Measurements from ENCODE around the gene DGKB.

The DGKB gene

GRCh38 chr7:14438366-14438765 is 464.2 kb downstream of the DGKB start:
- DNase-seq = no peak

DNA sequence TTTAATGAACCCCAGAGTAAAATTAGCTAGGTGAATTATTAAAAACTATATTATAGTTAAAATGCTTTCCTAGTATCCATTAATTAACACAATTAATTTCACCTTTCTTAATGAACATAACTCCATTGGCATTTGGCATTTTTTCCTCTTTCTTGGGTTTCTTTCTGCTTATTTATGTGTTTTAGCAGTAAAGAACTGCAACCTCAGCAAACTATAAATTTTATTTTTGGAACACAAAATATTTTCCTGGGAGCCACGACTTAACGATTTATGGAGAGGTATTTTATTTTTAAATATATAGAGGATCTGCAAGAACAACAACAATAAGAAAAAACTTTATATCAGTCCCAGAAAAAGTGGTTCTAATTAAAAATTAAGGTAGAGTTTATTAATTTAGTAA is 465.7 kb downstream of the DGKB start:
- no peak for DNase-seq

- no peak for DNase-seq
Observed at GRCh38 chr7:14432924-14433323, 469.6 kb downstream of the DGKB start.

DNA sequence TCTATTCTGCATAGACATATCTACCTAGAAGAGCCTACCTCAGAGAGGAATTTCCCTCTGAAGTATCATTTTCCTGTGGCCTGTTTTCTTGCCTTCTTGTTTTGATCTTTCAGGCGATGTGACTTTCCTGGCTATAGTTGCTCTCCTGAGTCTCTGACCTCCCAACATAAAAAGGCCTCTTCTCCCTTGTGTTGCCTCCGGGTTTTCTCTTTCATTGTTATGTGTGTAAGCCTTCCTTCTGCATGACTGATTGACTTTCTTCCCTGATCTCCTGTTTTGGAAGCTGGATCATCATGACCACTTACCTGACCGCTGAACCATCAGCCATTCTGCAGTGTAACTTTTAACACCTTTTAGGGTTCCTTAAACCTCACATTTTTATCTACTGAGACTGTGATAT is 471.6 kb downstream of the DGKB start:
- no peak for DNase-seq

DNA sequence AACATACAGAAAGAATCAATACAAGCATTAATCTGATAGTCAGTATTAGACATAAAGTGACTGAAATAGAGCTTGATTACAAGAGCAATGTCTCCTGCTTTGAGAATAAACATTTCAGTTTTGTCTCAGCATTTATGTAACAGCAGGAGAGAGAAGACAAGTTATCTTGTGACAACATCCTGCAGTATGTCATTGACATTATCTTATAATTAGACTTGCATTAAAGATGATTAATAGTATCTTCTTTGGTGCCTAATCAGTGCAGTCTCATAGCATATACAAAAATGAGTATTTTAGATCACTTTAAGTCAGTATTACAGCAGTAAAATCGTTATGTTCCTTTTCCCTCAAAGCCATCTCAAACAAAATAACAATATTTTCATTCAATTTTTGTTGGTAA is 477.0 kb downstream of the DGKB start:
- DNase-seq = no peak

DNA sequence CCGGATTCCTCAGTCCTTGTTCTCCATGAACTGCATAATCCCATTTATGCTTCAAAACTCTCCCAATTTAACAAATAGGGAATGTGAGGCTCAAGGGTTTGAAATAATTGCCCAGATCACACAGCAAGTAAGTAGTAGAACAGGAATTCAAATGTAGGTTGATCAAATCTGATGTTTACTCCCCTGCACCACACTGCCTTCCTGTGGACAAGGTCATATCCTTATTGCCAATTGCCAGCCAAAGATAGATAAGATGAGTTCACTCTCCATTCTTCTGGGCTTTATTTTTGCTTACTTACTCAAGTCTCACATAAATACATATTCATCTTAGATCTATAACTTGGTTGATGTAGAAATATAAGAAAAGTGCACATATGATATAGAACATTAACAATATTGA is 477.9 kb downstream of the DGKB start:
- DNase-seq = no peak

DNA sequence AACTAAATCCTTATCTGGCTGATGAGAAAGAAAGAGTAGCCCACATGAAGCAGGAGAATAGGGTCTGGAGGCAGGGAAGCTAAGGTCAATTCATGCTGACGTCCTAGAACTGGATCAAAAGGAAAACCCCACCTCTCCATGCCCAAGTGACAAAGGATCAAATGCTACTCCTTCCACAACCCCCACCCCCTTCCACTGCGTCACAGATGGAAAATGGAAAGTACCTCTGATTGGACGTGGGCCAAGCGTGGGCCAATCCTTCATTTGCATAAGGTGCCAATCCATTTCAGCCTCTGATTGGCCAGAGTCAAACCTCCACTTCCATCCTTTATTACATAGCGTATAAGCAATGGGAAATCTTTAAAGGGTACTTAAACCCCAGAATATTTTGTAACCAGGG is 481.8 kb downstream of the DGKB start:
- DNase-seq = no peak

DNA sequence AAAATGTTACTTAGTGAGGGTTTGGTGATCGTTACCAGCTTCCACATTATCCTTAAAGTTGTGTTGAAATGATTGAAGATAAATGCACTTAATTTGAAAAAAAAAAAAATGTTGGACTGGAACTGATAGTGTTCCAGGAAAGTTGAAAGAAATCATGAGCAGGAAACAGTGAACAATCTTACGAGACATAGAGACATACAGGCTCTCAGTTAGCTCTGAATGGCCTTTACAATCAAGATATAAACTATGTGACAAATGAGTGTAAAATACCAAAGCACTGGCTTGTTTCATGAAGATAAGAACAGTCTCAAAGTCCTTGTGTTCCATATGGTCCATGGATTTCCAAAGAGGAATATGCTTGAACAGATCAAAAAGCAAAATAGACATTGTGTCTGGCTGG is 483.0 kb downstream of the DGKB start:
- DNase-seq = no peak

DNA sequence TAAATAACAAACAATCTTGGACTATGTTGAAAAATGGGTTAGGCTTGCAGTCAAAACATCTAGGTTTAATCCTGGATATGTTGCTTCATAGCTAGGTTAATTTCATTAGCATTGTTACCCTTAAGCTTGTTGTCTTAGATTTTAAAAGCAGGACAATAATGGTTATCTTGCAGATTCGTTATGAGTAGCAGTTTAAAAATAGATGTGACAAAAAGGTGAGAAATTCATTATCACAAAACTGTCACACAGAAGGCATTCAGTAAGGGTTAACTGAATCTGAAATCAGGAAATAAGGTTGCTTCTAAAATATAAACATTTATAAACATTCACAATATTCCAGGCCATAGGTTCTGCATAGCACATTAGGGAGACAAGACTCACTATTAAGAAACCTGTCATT is 483.9 kb downstream of the DGKB start:
- DNase-seq = no peak

GRCh38 chr7:14414274-14414986 is 488.1 kb downstream of the DGKB start:
- DNase-seq = no peak

- DNase-seq = no peak
Observed at GRCh38 chr7:14407246-14408015, 495.1 kb downstream of the DGKB start.

DNA sequence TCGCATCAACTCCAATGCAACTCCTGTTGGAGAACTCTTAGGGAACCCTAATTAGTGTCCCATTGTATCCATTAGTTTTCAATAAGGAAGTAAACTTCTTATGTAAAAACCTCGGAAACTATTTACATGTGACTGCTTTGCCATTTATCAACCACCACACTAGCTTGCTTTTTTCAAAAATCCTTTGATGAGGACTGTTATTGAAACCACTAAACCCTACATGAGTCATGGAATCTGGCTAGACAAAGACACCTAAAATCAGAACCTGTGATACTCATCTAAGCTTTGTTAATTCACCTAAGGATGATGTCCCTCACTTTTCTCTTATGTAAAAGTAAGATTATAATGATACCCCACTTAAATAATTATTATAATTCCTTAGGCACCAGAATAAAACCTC is 499.0 kb downstream of the DGKB start:
- no peak for DNase-seq

GRCh38 chr7:14400271-14400670 is 502.3 kb downstream of the DGKB start:
- DNase-seq = no peak

DNA sequence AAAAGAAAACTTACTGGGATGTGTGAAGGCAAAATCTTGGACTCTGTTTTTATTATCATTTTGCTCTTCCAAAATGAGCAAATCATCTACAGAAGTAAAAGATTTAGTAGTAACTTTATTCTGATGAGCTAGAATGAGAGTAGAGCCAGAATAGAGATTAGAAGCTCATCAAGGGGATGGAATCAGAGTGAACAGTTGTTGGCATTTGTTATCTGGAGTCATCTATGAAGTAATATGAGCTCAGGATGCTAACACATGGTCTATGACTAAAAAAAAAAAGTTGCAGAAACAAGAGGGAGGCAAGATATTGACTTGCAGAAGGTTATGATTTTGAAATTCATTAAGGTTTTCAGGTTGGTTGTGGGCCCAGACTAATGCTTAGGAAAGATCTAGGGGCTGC is 504.0 kb downstream of the DGKB start:
- DNase-seq = no peak

DNA sequence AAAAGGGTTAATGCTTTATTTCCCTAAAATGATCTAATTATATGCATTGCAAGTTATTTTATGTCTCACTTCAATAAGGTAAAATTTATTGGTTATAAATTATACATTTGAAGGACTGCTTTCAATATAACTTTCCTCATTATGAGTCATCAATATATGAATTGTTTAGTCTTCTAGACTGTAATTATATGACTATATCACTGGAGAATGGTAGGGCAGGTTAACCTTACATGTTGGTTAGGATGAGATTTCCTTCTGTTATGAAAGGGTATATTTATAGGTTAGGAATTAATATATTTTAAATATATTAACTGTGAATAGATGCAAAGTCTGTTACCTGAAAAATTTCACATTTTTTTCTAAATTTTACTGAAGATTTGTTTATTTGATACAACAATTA is 506.7 kb downstream of the DGKB start:
- no peak for DNase-seq

- no peak for DNase-seq
Observed at GRCh38 chr7:14394786-14395185, 507.8 kb downstream of the DGKB start.

DNA sequence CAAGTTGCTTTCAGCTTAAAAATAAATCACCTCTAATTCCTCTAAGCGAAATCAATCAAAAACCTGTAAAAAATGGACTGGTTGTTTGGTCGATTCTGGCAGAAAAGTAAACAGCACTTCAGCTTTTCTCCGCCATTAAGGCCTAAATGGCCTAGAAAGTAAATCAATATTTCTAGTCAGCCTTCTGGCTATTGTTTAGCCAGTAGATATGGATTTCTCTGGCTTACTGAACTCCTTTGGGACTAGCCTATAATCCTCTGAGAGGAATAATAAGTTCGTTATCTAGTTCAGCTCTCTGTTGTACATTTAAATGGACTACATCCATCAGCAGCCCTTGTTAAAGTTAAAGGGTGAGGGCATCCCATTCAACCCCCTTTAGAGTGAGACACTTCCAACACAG is 513.0 kb downstream of the DGKB start:
- peak; percentile 47 for DNase-seq

GRCh38 chr7:14389181-14389591 is 513.4 kb downstream of the DGKB start:
- no peak for DNase-seq

GRCh38 chr7:14385074-14385473 is 517.5 kb downstream of the DGKB start:
- no peak for DNase-seq

GRCh38 chr7:14381936-14382335 is 520.6 kb downstream of the DGKB start:
- no peak for DNase-seq

DNA sequence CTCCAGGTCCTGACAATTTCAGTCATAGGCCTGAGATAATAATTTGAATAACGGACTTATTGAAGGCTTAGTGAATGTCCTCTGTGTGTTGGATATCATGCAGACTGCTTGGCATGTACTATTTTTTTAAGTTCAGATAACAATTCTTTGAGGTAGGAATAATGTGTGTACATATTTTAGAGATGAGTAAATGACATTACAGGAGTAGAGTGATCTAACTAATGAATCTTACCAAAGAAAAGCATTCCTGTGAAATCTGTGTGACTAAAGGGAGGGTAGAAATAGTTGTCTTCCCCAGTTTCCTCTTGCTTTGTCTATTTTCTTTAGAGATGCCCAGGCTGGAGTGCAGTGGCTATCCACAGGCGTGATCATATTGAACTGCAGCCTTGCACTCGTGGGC is 521.2 kb downstream of the DGKB start:
- no peak for DNase-seq

DNA sequence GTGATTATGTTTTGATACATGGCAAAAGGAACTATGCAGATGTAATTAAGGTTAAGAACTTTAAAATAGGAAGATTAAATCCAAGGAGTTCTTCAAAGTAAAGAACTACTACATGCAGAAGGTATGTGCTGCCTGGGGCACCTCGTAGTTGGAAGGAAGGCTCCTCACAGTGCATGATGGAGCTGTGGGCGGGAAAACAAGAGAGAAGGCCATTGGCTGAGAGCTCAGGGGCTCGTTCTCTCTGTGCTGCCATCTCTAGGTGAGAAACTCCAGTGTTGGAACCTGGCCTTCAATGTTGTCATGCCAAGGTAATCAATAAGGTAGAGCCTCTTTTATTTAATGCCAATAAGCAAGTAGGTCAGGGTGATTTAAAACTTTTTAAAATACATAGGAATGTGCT is 521.7 kb downstream of the DGKB start:
- no peak for DNase-seq

GRCh38 chr7:14377646-14378266 is 524.8 kb downstream of the DGKB start:
- DNase-seq = no peak

DNA sequence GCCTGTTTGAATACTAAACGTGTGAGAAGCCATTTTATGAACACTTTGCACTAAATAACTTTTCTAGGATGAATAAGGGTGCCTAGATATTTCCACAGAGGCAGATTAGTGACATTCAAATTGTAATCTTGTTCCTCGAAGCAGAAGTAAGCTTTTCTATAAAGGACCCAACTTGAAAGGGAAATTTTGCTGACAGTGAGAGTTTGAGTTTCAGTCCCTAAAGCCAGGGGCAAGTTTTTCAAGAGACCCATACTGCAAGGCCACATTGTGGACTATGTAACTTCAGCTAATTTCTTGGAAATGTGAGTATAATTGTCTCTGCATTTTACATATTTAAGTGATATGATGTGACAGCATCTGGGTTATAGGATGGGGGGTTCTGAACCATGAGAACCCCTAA is 525.8 kb downstream of the DGKB start:
- no peak for DNase-seq

Data from NCI-H774 (cell line).